GM18907 (cell line): ENCODE measurements around the gene RGN.
A peak's percentile ranks its signal among the peaks of the same experiment; 100 is the strongest.
"Not testable (repeated sequence)": the region's sequence is repeated elsewhere in the genome, so short reads cannot be mapped to it uniquely, and the experiment has no call there.

ENCODE experiments used
- ATAC-seq: cut with Tn5 transposase; IDR thresholded peaks from one replicate; pipeline ENCODE4 v1.9.1; 2021; ENCODE audit warnings: mild to moderate bottlenecking, moderate library complexity; ENCODE audit not compliant: unreplicated experiment

RGN gene

DNA sequence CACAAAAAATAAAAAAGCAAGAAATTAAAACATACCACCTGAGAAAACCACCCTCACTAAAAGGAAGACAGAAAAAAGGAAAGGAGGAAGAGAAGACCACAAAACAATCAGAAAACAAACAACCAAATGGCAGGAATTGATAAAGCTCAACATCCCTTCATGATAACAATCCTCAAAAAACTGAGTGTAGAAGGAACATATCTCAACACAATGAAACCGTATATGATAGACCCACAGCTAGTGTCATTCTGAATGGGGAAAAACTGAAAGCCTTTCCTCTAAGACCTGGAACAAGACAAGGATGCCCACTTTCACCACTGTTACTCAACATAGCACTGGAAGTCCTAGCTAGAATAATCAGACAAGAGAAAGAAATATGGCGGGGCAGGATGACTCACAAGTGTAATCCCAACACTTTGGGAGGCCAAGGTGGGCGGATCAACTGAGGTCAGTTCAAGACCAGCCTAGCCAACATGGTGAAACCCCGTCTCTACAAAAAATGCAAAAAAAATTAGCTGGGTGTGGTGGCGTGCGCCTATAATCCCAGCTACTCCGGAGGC is 38.4 kb downstream of the RGN start:
- not testable (repeated sequence) for ATAC-seq

DNA sequence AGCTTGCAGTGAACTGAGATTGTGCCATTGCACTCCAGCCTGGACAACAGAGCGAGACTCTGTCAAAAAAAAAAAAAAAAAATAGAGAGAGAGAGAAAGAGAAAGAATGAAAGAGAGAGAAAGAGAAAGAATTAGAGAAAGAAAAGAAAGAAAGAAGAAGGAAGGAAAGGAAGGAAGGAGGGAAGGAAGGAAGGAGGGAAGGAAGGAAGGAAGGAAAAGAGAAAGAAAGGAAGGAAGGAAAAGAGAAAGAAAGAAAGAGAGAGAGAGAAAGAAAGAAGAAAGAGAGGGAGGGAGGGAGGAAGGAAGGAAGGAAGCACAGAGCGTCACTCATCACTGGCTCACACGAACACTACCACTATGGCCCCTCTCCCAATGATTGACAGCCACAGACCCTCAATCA is 46.2 kb downstream of the RGN start:
- ATAC-seq = not testable (repeated sequence)

DNA sequence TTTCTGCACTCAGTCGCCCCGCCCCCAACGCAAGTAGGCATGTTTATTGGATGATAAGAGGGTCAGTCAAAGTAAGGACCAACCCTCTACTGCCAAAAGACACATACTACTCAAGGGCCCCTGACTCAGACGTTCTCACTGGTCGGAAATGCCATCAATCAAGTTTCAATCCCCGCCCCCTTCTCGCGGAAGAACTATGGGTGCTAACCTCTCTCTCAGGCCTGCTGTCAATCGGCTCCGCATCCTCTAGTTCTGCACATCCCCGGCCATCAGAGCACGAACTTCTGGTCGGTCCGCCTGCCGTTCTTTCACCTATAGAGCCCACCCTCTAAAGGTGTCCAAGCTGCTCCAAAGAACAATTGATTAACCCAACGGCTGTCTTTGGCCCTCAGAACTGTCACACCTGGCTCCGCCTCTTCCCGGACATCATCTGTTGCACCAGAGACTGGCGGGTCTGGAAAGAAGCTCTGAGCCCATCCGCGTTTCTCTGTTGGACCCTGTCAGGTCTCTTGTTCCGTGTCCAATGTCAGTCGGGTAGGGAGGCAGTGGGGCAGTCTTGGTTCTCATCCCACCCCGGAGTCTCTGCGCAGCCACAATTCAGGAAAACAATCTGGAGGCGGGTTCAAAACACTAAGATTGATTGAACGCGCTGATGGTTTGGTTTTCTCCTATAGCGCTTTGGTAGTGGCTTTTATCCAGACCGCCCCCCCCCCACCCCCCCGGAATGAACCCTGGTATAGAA is 51.1 kb downstream of the RGN start:
- ATAC-seq = peak; percentile 97

DNA sequence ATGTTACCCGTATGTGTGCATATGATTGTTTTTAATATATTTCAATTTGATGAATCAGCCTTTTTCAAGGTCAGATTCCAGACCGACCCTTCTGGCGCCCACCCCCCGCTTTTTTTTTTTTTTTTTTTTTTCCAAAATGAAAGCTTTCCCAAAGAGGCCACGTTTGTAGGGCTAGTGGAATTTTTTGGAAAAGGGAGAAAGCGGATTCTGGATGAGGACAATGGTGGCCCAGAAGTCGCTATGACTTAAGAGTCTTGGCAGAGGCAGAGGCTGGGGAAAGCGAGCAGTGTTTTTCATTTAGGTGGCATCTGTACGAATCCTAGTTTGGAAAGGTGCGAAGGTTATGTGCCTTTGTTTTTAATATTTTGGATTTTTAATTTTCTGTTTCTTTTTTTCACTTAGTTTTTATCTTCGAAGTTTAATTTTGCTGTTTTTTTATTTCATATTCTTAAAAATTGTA is 51.7 kb downstream of the RGN start:
- ATAC-seq = no peak

DNA sequence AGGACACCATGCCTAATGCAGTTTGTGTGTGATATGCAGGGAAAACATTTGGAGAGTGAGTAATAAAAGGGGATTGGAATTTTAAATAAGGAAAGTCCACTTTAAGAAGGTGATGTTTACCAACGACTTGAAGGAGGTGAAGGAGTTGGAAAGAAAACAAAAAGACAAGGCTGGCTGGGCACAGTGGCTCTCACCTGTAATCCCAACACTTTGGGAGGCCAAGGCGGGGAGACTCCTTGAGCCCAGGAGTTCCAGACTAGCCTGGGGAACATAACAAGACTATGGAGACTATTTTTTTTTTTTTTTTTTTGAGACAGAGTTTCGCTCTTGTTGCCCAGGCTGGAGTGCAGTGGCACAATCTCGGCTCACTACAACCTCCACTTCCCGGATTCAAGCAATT is 55.2 kb downstream of the RGN start:
- no peak for ATAC-seq

DNA sequence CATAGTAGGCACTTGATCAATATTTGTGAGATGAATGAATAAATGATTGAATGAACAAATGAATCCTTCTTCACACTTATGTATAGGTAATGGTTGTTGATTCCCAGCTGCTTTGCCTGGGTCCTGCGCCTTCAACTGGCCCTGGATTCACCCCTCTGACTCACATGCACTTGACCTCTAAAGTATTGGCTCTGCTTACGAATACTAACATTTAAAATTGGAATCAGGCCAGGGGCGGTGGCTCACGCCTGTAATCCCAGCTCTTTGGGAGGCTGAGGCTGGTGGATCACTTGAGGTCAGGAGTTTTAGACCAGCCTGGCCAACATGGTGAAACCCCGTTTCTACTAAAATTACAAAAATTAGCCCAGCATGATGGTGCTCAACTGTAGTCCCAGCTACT is 57.4 kb downstream of the RGN start:
- ATAC-seq = not testable (repeated sequence)

DNA sequence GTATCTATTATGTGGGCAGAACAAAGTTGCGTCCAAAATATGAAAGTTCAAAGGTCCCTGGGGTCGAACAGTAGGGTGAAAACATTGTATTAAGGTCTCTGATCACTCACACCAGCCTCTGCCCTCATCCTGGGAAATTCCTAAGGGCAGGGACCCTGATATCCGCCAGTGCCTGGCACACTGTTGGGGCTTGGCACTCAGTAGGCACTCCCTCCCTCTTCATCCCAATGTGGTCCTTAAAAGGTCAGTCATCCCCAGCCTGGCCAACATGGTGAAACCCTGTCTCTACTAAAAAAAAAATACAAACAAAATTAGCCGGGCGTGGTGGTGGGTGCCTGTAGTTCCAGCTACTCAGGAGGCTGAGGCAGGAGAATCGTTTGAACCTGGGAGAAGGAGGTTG is 59.9 kb downstream of the RGN start:
- ATAC-seq = no peak
